Esophagus (tissue), 2 donors: ENCODE results near the gene TBCE. TPM values are rescaled to one million over a fixed set of nuclear protein-coding genes. Genes with fewer than 3 reads are reported as not detected.

Source experiments
- H3K27ac ChIP-seq, 2 donors: one replicate each; pipeline ENCODE4 v1.5.1; 2013; ENCODE audit warnings: low read depth in 2 of 2, mild to moderate bottlenecking in 2 of 2, inconsistent platforms in 1 of 2, low read length in 1 of 2, moderate library complexity in 1 of 2
- H3K27me3 ChIP-seq, 2 donors: one replicate each; pipeline ENCODE4 v1.6.1; 2013; ENCODE audit warnings: low read length in 2 of 2, control low read depth in 1 of 2, mild to moderate bottlenecking in 1 of 2; ENCODE audit not compliant: insufficient read depth in 2 of 2, control insufficient read depth in 1 of 2
- H3K36me3 ChIP-seq, 2 donors: one replicate each; pipeline ENCODE4 v1.6.1; 2013; ENCODE audit warnings: low read length in 1 of 2; ENCODE audit not compliant: control insufficient read depth in 2 of 2, insufficient read depth in 2 of 2
- H3K4me1 ChIP-seq, 2 donors: one replicate each; pipeline ENCODE4 v1.6.1; 2013; ENCODE audit warnings: low read length in 1 of 2; ENCODE audit not compliant: control insufficient read depth in 2 of 2, insufficient read depth in 2 of 2
- H3K4me3 ChIP-seq, 2 donors: one replicate each; pipeline ENCODE4 v1.5.1; 2013; ENCODE audit warnings: low read length in 2 of 2, mild to moderate bottlenecking in 2 of 2, low read depth in 1 of 2, moderate library complexity in 1 of 2
- H3K9me3 ChIP-seq, 2 donors: one replicate each; pipeline ENCODE4 v1.6.1; 2013; ENCODE audit warnings: mild to moderate bottlenecking in 2 of 2, low read depth in 1 of 2, low read length in 1 of 2, moderate library complexity in 1 of 2; ENCODE audit not compliant: control insufficient read depth in 2 of 2, insufficient read depth in 1 of 2
- WGBS, 2 donors: extraction: QIAGEN DNeasy Blood & Tissue Kit; methylation state at CpG; one replicate each; pipeline ENCODE4 v1.1.7; 2013; 5-methylcytosine and 5-hydroxymethylcytosine counted together
- polyA plus RNA-seq, 2 donors: library from polyadenylated mRNA; stranded (reverse); fragments of 200-250 nt; gene quantifications; one replicate each; pipeline ENCODE4 v1.2.3, GENCODE V29; 2013
- donor health status: healthy with polysubstance abuse.
- donor health status: Bipolar disorder and iron deficiency.

TBCE gene
- polyA plus RNA-seq, 2 donors, result 14.4 to 25.9 TPM

DNA sequence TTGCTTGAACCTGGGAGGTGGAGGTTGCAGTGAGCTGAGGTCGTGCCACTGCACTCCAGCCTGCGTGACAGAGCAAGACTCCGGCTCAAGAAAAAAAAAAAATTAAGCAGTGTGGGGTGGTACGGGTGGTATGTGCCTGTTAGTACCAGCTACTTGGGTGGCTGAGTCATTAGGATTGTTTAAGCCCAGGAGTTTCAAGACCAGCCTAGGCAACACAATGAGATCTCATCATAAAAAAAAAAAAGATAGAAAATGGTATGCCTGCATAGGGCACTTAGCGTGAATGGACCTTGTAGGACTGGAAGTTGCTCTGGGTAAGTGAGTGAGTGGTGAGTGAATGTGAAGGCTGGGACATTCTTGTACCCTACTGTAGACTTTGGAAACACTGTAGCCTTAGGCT lies 37.0 kb downstream of the TBCE start:
- no peaks in the 10 kb centered on the region for H3K27me3 ChIP-seq
- no peak overlapping the region for H3K4me3 ChIP-seq
- 75 to 90% methylated on average over 5 of the region's 5 CpGs for WGBS, 2 donors
- no peaks in the 10 kb centered on the region for H3K9me3 ChIP-seq
- H3K27ac ChIP-seq, result no peak overlapping the region
- H3K4me1 ChIP-seq, result no peaks in the 10 kb centered on the region
- H3K36me3 ChIP-seq, result no peaks in the 10 kb centered on the region

DNA sequence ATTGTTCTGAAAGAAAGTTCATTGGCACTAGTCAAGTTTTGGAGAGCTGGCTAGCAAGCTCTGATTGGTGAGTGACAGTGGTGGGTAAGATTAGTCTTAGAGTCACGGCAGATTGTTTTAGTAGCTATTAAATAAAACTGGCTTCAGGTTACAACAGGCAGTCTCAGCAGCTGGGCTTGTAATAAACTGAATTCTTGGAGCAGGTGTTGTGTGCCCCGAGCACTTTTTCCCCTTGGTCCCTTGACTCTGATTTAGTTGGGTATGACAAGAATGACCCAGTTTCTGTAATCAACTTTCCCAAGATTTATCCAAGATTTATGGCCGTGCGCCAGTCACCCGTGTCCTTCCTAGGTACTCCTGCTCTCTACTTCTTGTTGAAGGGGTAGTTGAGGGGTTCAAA lies 40.2 kb downstream of the TBCE start:
- WGBS, 2 donors, result 64 to 76% methylated on average over 5 of the region's 5 CpGs
- Histone ChIP-seq H3K4me3 (no peak overlapping the region), H3K27me3 (no peaks in the 10 kb centered on the region), H3K4me1 (peaks cover 0 to 2% of the 10 kb centered on the region in 2 donors), H3K27ac (no peak overlapping the region), H3K9me3 (no peaks in the 10 kb centered on the region), H3K36me3 (no peaks in the 10 kb centered on the region)

- no peaks in the 10 kb centered on the region for H3K27me3 ChIP-seq
- H3K36me3 ChIP-seq, result no peaks in the 10 kb centered on the region
- no peak overlapping the region for H3K4me3 ChIP-seq
- H3K27ac ChIP-seq, result no peak overlapping the region
- H3K4me1 ChIP-seq, result peaks cover 0 to 2% of the 10 kb centered on the region in 2 donors
- no peaks in the 10 kb centered on the region for H3K9me3 ChIP-seq
- WGBS, 2 donors, result 77 to 95% methylated on average over 3 of the region's 3 CpGs
These were observed 41.3 kb downstream of the TBCE start for GRCh38 chr1:235408503-235408960.

GRCh38 chr1:235409042-235409820 lies 42.0 kb downstream of the TBCE start:
- Histone ChIP-seq H3K27ac (no peak overlapping the region), H3K9me3 (no peaks in the 10 kb centered on the region), H3K27me3 (no peaks in the 10 kb centered on the region), H3K4me1 (peaks cover 0 to 2% of the 10 kb centered on the region in 2 donors), H3K4me3 (no peak overlapping the region), H3K36me3 (no peaks in the 10 kb centered on the region)
- WGBS, 2 donors, result 75 to 79% methylated on average over 7 of the region's 7 CpGs

DNA sequence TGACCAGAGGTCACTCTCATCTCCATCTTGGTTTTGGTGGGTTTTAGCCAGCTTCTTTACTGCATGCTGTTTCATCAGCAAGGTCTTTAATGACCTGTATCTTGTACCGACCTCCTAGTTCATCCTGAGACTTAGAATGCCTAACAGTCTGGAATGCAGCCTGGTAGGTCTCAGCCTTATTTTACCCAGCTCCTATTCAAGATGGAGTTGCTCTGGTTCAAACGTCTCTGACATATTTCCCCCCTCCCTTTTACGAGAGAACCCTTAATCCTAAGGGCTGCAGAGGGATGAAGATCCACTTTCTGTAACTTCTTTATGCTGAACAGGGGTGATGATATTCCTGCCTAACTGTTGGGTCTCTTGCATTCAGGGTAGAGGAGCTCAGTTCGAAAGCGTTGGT lies 43.2 kb downstream of the TBCE start:
- peaks cover 0 to 2% of the 10 kb centered on the region in 2 donors for H3K4me1 ChIP-seq
- H3K27me3 ChIP-seq, result no peaks in the 10 kb centered on the region
- no peaks in the 10 kb centered on the region for H3K36me3 ChIP-seq
- no peaks in the 10 kb centered on the region for H3K9me3 ChIP-seq
- H3K27ac ChIP-seq, result no peak overlapping the region
- WGBS, 2 donors, result 86 to 87% methylated on average over 5 of the region's 5 CpGs
- no peak overlapping the region for H3K4me3 ChIP-seq

DNA sequence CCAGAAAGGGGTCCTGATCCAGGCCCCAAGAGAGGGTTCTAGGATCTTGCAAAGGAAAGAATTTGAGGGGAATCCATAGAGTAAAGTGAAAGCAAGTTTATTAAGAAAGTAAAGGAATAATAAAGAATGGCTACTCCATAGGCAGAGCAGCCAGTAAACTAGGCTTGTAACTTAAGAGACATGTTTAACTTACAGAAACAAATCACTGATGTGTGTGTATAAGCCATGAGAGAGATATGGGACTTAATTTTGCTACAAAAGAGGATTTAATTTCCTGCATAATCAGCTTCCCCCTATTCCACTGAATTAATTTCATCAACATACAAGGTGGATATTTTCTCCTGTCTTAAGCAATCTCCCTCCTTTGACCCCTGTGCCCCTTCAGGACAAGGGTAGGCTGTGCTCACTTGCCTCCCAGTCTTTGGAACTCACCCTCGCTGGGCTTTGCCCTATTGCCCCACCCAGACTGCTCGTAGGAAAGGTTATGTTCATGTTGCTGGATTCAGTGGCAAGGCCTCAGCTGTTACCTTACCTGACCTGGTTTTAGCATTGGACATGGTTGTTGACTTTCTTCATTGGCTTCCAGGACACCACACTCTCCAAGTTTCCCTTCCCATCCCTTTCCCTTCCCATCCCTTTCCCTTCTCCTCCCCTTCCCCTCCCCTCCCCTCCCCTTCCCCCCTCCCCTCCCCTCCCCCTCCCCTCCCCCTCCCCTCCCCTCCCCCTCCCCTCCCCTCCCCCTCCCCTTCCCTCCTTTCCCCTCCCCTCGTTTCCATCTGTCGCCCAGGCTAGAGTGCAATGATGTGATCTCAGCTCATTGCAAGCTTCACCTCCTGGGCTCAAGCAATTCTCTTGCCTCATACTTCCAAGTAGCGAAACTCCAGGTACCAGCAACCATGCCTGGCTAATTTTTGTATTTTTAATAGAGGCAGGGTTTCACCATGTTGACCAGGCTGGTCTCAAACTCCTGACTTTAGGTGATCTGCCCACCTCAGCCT lies 44.6 kb downstream of the TBCE start:
- H3K4me1 ChIP-seq, result peaks cover 0 to 2% of the 10 kb centered on the region in 2 donors
- no peak overlapping the region for H3K4me3 ChIP-seq
- no peaks in the 10 kb centered on the region for H3K36me3 ChIP-seq
- no peak overlapping the region for H3K27ac ChIP-seq
- no peaks in the 10 kb centered on the region for H3K9me3 ChIP-seq
- H3K27me3 ChIP-seq, result no peaks in the 10 kb centered on the region
- WGBS, 2 donors, result 62 to 75% methylated on average over 3 to 4 of the region's 5 CpGs

- 77% methylated on average over 7 of the region's 7 CpGs for WGBS, 2 donors
- Histone ChIP-seq H3K36me3 (no peaks in the 10 kb centered on the region), H3K4me1 (peaks cover 0 to 2% of the 10 kb centered on the region in 2 donors), H3K27me3 (no peaks in the 10 kb centered on the region), H3K9me3 (no peaks in the 10 kb centered on the region), H3K27ac (no peak overlapping the region), H3K4me3 (no peak overlapping the region)
These were observed 48.0 kb downstream of the TBCE start for GRCh38 chr1:235415008-235415904.

DNA sequence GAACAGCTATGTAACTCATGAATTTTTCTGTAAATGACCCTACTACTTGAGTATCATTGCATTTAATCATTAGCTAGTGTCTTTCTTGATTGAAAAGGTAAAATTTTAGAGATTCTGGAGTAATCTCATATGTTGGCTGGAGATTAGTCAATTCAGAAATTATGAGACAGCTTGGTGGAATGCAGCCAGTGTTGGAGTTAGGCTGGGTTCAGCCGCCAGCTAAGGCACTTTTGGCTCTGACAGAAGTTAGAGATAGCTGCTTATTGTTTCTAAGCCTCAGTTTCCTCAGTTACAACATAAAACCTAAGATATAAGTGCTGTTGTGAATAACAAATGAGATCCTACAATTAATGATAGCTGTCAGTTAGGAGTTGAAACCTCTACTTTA lies 49.4 kb downstream of the TBCE start:
- peaks cover 0 to 2% of the 10 kb centered on the region in 2 donors for H3K4me1 ChIP-seq
- WGBS, 2 donors, result 54 to 63% methylated on average over 1 of the region's 1 CpG
- H3K9me3 ChIP-seq, result no peaks in the 10 kb centered on the region
- no peaks in the 10 kb centered on the region for H3K27me3 ChIP-seq
- no peak overlapping the region for H3K4me3 ChIP-seq
- no peaks in the 10 kb centered on the region for H3K36me3 ChIP-seq
- no peak overlapping the region for H3K27ac ChIP-seq
